ENCODE data around the gene IGF2. TPM values are rescaled to one million over a fixed set of nuclear protein-coding genes. Genes with fewer than 3 reads are reported as not detected.

Gene IGF2
- total and polyA plus RNA-seq, 9 donors = 21.7 to 412 (median 135) TPM

DNA sequence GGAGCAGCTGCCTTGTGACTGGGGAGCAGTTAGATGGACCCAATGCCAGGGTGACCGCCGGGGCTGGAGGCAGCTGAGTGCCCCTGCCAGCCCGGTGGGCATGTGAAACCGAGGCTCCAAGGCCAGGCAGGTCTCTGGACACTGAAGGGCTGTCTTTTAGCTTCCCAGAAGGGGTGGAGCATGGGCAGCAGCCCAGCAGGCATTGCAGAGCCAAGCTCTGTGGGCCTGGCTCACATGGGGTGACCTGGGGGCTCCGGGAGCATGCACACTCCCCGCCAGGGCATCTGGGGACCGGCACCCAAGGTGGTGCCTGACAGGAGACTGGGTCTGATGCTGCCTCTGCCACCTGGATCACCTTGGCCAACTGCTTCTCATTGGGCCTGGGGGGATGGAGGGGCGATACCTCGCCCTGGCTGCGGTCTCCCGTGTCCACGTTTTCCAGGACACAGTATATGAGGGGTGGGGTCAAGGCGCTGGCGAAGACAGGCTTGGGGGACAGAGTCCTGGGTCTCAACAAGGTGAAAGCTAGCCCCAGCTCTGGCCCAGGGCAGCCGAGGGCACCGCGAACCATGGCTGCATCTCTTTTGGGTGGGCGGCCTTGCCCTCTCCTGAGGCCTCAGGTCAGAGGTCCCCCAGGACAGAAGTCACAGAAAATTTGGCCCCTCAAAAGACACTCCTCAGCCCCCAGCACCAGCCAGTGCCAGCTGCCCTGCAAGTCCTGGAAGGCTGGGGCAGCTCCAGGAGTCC is 18.3 kb upstream of the IGF2 start:
- H3K4me3 ChIP-seq = no peak overlapping the region
- no peaks in the 10 kb centered on the region for H3K27me3 ChIP-seq
- TF ChIP-seq POLR2A (IDR thresholded peaks at IDR 0.05) (no peak), EP300 (IDR thresholded peaks at IDR 0.05) (no peak)
- TF ChIP-seq, protein P1, sequence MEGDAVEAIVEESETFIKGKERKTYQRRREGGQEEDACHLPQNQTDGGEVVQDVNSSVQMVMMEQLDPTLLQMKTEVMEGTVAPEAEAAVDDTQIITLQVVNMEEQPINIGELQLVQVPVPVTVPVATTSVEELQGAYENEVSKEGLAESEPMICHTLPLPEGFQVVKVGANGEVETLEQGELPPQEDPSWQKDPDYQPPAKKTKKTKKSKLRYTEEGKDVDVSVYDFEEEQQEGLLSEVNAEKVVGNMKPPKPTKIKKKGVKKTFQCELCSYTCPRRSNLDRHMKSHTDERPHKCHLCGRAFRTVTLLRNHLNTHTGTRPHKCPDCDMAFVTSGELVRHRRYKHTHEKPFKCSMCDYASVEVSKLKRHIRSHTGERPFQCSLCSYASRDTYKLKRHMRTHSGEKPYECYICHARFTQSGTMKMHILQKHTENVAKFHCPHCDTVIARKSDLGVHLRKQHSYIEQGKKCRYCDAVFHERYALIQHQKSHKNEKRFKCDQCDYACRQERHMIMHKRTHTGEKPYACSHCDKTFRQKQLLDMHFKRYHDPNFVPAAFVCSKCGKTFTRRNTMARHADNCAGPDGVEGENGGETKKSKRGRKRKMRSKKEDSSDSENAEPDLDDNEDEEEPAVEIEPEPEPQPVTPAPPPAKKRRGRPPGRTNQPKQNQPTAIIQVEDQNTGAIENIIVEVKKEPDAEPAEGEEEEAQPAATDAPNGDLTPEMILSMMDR (IDR thresholded peaks at IDR 0.05) = no peak
- no peak overlapping the region for H3K27ac ChIP-seq
- no peaks in the 10 kb centered on the region for H3K4me1 ChIP-seq (ENCODE audit: insufficient read depth)
- DNase-seq = no peak
- no peaks in the 10 kb centered on the region for H3K36me3 ChIP-seq
- 71 to 75% (median 73%) methylated on average over 17 to 18 of the region's 18 CpGs for WGBS, 3 donors
- no peaks in the 10 kb centered on the region for H3K9me3 ChIP-seq
- intact Hi-C loops (cut with DNase I) = loop anchor here in 2 of 4 donors (5.0 to 10.0 kb wide), 3 partner anchors 233 to 503 kb away; no protein-coding TSS in a partner anchor

DNA sequence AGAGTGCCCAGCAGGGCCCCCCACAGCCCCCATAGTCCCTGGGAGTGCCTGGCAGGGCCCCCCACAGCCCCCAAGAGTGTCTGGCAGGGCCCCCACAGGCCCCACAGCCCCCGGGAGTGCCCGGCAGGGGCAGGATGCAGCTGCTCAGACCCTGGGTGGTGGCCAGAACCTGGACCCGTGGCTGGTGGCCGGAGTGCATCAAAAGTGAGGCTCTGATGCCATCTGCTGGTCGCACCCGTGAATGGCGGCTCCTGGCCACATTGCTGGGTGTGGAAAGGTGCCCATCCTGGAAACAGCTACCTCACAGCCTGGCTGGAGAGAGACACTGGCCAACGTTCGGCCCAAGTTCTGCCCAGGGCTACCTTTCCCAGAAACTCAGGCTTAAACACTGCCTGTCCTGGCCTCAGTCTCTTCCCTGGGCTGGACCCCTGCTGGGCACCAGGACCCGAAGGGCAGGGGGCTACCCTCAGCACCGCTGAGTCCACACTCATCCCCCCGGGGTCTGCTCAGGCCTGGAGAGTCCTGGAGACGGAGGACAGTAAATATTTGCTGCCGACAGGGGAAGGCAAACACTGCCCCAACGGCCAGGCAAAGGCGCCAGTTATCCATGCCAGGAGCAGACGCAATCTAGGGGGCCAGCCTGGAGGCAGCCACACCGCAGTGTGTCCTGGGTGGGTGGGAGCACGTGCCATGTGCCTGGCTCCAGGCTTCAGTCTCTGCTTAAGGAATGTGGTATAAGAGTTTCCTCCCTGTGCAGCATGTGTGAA is 17.4 kb upstream of the IGF2 start:
- DNase-seq = peak; percentile 41 to 77 (median 66)
- no peak for TF ChIP-seq POLR2A (IDR thresholded peaks at IDR 0.05)
- TF ChIP-seq, protein P1 (IDR thresholded peaks at IDR 0.05) = peak in 2 of 3 donors; percentile 30 to 35
- intact Hi-C loops (cut with DNase I) = loop anchor here in 2 of 4 donors (5.0 to 10.0 kb wide), 3 partner anchors 232 to 502 kb away; no protein-coding TSS in a partner anchor
- H3K9me3 ChIP-seq = no peaks in the 10 kb centered on the region
- peaks cover 1% of the 10 kb centered on the region for H3K4me1 ChIP-seq (ENCODE audit: insufficient read depth)
- 32 to 36% (median 32%) methylated on average over 18 to 19 of the region's 19 CpGs for WGBS, 3 donors
- H3K4me3 ChIP-seq = no peak overlapping the region
- no peaks in the 10 kb centered on the region for H3K27me3 ChIP-seq
- no peak overlapping the region for H3K27ac ChIP-seq
- H3K36me3 ChIP-seq = no peaks in the 10 kb centered on the region

GRCh38 chr11:2155511-2155910 is 16.3 kb upstream of the IGF2 start:
- 31 to 42% (median 38%) methylated on average over 29 of the region's 29 CpGs for WGBS, 3 donors
- intact Hi-C loops (cut with DNase I) = loop anchor here in 2 of 4 donors (5.0 to 10.0 kb wide), 3 partner anchors 231 to 501 kb away; no protein-coding TSS in a partner anchor
- Histone ChIP-seq H3K36me3 (no peaks in the 10 kb centered on the region), H3K9me3 (no peaks in the 10 kb centered on the region), H3K27ac (no peak overlapping the region), H3K27me3 (no peaks in the 10 kb centered on the region), H3K4me3 (no peak overlapping the region), H3K4me1 (ENCODE audit: insufficient read depth) (peaks cover 2% of the 10 kb centered on the region)
- TF ChIP-seq, protein P1 (IDR thresholded peaks at IDR 0.05) = no peak
- TF ChIP-seq POLR2A (IDR thresholded peaks at IDR 0.05) (no peak), EP300 (IDR thresholded peaks at IDR 0.05) (no peak)
- DNase-seq = no peak

DNA sequence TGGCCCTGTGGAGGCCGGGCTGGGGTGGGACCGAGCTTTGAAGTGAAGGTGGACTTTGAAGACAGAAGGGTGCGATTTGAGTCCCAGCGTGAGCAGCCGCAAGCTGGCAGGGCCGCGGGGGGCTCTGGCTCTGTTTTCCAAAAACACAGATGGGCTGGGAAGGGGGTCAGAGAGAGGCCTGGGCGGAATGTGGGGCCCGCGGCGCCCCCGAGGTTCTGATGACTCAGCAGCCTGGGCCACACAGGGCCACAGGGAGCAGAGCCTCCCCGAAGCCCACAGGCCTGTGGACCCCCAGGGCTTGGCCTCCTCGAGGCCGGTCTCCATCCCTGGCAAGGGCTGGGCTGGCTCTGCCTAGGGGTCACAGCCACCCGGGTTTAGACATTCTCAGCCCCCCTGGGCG is 15.7 kb upstream of the IGF2 start:
- H3K27ac ChIP-seq = no peak overlapping the region
- TF ChIP-seq, protein P1 (IDR thresholded peaks at IDR 0.05) = no peak
- TF ChIP-seq EP300 (IDR thresholded peaks at IDR 0.05) (no peak), POLR2A (IDR thresholded peaks at IDR 0.05) (no peak)
- no peak for DNase-seq
- WGBS, 3 donors = 70 to 81% (median 77%) methylated on average over 14 to 17 of the region's 17 CpGs
- no peaks in the 10 kb centered on the region for H3K27me3 ChIP-seq
- intact Hi-C loops (cut with DNase I) = loop anchor here (5.0 to 10.0 kb wide), 7 partner anchors 53 to 500 kb away; partner anchors contain the start of genes KRTAP5-6 (in 1 of the 4) and TNNI2 (in 1 of the 4)
- H3K36me3 ChIP-seq = no peaks in the 10 kb centered on the region
- no peak overlapping the region for H3K4me3 ChIP-seq
- H3K4me1 ChIP-seq (ENCODE audit: insufficient read depth) = peaks cover 2% of the 10 kb centered on the region
- H3K9me3 ChIP-seq = no peaks in the 10 kb centered on the region
